ENCODE measurements around the gene TINCR.

DNA sequence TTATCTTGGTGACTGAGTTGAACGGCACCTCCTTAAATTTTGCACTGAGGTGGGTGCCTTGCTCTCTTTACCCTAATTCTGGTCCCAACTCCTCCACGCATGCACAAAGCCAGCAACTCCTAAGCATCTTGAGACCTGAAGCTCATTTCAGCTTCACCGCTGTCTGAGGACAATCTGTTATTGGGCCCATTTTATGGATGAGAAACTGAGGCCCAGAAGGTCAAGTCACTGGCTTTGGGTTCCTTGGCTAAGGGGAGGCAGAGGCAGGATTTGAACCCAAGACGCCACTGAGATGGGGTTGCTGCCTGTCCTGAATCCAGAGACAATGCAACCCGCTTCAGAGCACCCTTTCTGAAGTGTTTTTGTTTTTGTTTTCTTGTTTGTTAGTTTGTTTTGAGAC lies 22.7 kb downstream of the TINCR start:
- TF ChIP-seq POLR2A (IDR thresholded peaks at IDR 0.05) (no peak), POLR2AphosphoS5 (IDR thresholded peaks at IDR 0.05) (no peak)
- TF ChIP-seq, protein P1, sequence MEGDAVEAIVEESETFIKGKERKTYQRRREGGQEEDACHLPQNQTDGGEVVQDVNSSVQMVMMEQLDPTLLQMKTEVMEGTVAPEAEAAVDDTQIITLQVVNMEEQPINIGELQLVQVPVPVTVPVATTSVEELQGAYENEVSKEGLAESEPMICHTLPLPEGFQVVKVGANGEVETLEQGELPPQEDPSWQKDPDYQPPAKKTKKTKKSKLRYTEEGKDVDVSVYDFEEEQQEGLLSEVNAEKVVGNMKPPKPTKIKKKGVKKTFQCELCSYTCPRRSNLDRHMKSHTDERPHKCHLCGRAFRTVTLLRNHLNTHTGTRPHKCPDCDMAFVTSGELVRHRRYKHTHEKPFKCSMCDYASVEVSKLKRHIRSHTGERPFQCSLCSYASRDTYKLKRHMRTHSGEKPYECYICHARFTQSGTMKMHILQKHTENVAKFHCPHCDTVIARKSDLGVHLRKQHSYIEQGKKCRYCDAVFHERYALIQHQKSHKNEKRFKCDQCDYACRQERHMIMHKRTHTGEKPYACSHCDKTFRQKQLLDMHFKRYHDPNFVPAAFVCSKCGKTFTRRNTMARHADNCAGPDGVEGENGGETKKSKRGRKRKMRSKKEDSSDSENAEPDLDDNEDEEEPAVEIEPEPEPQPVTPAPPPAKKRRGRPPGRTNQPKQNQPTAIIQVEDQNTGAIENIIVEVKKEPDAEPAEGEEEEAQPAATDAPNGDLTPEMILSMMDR (IDR thresholded peaks at IDR 0.05): no peak

Measured in gastroesophageal sphincter (tissue), 3 donors.